Spinal cord (tissue), 10 donors: Measurements from ENCODE around the gene JUN. TPM values are rescaled to one million over a fixed set of nuclear protein-coding genes. Genes with fewer than 3 reads are reported as not detected.

Experiments used
- DNase-seq, 6 donors: peaks; one replicate each; pipeline versions ENCODE4 v3.0.0 to v3.0.0-alpha.2; 2013 to 2015; ENCODE audit warnings: low spot score in 6 of 6, low read depth in 4 of 6
- H3K27ac ChIP-seq: one replicate; pipeline ENCODE4 v1.5.1; 2013; ENCODE audit warnings: low read depth, low read length, control low read depth
- H3K27me3 ChIP-seq: one replicate; pipeline ENCODE4 v1.6.1; 2013; ENCODE audit warnings: low read length; ENCODE audit not compliant: control insufficient read depth, insufficient read depth
- H3K36me3 ChIP-seq: one replicate; pipeline ENCODE4 v1.6.1; 2013; ENCODE audit warnings: low read length; ENCODE audit not compliant: control insufficient read depth, insufficient read depth
- H3K4me1 ChIP-seq: one replicate; pipeline ENCODE4 v1.6.1; 2013; ENCODE audit warnings: low read length; ENCODE audit not compliant: control insufficient read depth, insufficient read depth
- H3K4me3 ChIP-seq: one replicate; pipeline ENCODE4 v1.5.1; 2013; ENCODE audit warnings: low read depth, low read length, control low read depth
- H3K9me3 ChIP-seq: one replicate; pipeline ENCODE4 v1.6.1; 2013; ENCODE audit warnings: low read length; ENCODE audit not compliant: control insufficient read depth, insufficient read depth
- WGBS: methylation state at CpG from one replicate; pipeline ENCODE4 v1.1.5; 2013; ENCODE audit warnings: missing lambda C conversion rate; ENCODE audit not compliant: insufficient coverage; 5-methylcytosine and 5-hydroxymethylcytosine counted together
- polyA plus RNA-seq, 2 donors: library from polyadenylated mRNA; unstranded; fragments of 120-200 nt; gene quantifications; one replicate each; pipeline ENCODE4 v1.2.1, GENCODE V29; 2013; ENCODE audit not compliant: insufficient read length in 2 of 2
- total RNA-seq, 2 donors: library from RNA; depleted of rRNA in 1 of 2; stranded (reverse); fragments of 120-200 nt in 1 of 2; fragments of >200 nt in 1 of 2; gene quantifications; one replicate each; pipeline versions ENCODE4 v1.2.3 to v1.2.4, GENCODE V29; 2013 to 2014
- donor health status: healthy.

Gene JUN
- total and polyA plus RNA-seq, 4 donors: 71.9 to 228 (median 135) TPM

GRCh38 chr1:58818075-58818474 lies 34.2 kb upstream of the JUN start:
- Histone ChIP-seq H3K9me3 (no peaks in the 10 kb centered on the region), H3K4me1 (peaks cover 23% of the 10 kb centered on the region), H3K4me3 (no peak overlapping the region), H3K27me3 (peaks cover 7% of the 10 kb centered on the region), H3K36me3 (no peaks in the 10 kb centered on the region), H3K27ac (no peak overlapping the region)
- WGBS: 100% methylated on average over 1 of the region's 2 CpGs
- DNase-seq: peak in 1 of 6 donors; percentile 25

GRCh38 chr1:58816747-58817221 lies 32.9 kb upstream of the JUN start:
- Histone ChIP-seq H3K36me3 (no peaks in the 10 kb centered on the region), H3K4me3 (peak overlapping the region; percentile 63), H3K9me3 (no peaks in the 10 kb centered on the region), H3K27ac (peak overlapping the region; percentile 84), H3K4me1 (peaks cover 23% of the 10 kb centered on the region), H3K27me3 (peaks cover 7% of the 10 kb centered on the region)
- no peak for DNase-seq
- no CpG with 5 or more reads among the region's 4 CpGs for WGBS

- peak overlapping the region; percentile 84 for H3K27ac ChIP-seq
- H3K9me3 ChIP-seq: no peaks in the 10 kb centered on the region
- peaks cover 7% of the 10 kb centered on the region for H3K27me3 ChIP-seq
- DNase-seq: peak; percentile 50 to 93 (median 64)
- no peaks in the 10 kb centered on the region for H3K36me3 ChIP-seq
- peaks cover 23% of the 10 kb centered on the region for H3K4me1 ChIP-seq
- 0% methylated on average over 48 of the region's 49 CpGs for WGBS
- H3K4me3 ChIP-seq: peak overlapping the region; percentile 63
Measured at GRCh38 chr1:58816072-58816746, 32.4 kb upstream of the JUN start.

GRCh38 chr1:58815686-58816071 lies 31.8 kb upstream of the JUN start:
- peak overlapping the region; percentile 84 for H3K27ac ChIP-seq
- WGBS: 4% methylated on average over 9 of the region's 13 CpGs
- DNase-seq: peak in 2 of 6 donors; percentile 15 to 25

GRCh38 chr1:58815069-58815685 lies 31.3 kb upstream of the JUN start:
- peak overlapping the region; percentile 84 for H3K27ac ChIP-seq
- no peaks in the 10 kb centered on the region for H3K36me3 ChIP-seq
- peaks cover 7% of the 10 kb centered on the region for H3K27me3 ChIP-seq
- 6% methylated on average over 27 of the region's 36 CpGs for WGBS
- peaks cover 23% of the 10 kb centered on the region for H3K4me1 ChIP-seq
- peak overlapping the region; percentile 63 for H3K4me3 ChIP-seq
- peak in 2 of 6 donors; percentile 23 to 69 for DNase-seq
- no peaks in the 10 kb centered on the region for H3K9me3 ChIP-seq

More at GRCh38 chr1:58815686-58816071, 31.8 kb upstream of the JUN start:
- Histone ChIP-seq H3K9me3 (no peaks in the 10 kb centered on the region), H3K4me1 (peaks cover 23% of the 10 kb centered on the region), H3K27me3 (peaks cover 7% of the 10 kb centered on the region), H3K4me3 (peak overlapping the region; percentile 63), H3K36me3 (no peaks in the 10 kb centered on the region)

- Histone ChIP-seq H3K36me3 (no peaks in the 10 kb centered on the region), H3K27ac (peak overlapping the region; percentile 84), H3K9me3 (no peaks in the 10 kb centered on the region), H3K4me1 (peaks cover 23% of the 10 kb centered on the region), H3K27me3 (peaks cover 7% of the 10 kb centered on the region), H3K4me3 (peak overlapping the region; percentile 63)
- 37% methylated on average over 37 of the region's 45 CpGs for WGBS
- DNase-seq: peak in 3 of 6 donors; percentile 19 to 41 (median 21)
Measured at GRCh38 chr1:58814251-58815068, 30.6 kb upstream of the JUN start.

GRCh38 chr1:58813801-58814200 lies 30.0 kb upstream of the JUN start:
- Histone ChIP-seq H3K36me3 (no peaks in the 10 kb centered on the region), H3K27ac (peak overlapping the region; percentile 19), H3K27me3 (peaks cover 7% of the 10 kb centered on the region), H3K4me1 (peaks cover 23% of the 10 kb centered on the region), H3K9me3 (no peaks in the 10 kb centered on the region), H3K4me3 (no peak overlapping the region)
- no peak for DNase-seq
- 82% methylated on average over 5 of the region's 7 CpGs for WGBS

- Histone ChIP-seq H3K4me1 (peaks cover 23% of the 10 kb centered on the region), H3K27me3 (peaks cover 7% of the 10 kb centered on the region), H3K36me3 (no peaks in the 10 kb centered on the region), H3K4me3 (no peak overlapping the region), H3K27ac (peak overlapping the region; percentile 19), H3K9me3 (no peaks in the 10 kb centered on the region)
- WGBS: no CpG with 5 or more reads among the region's 1 CpG
- DNase-seq: no peak
Measured at GRCh38 chr1:58813361-58813760, 29.5 kb upstream of the JUN start.

- DNase-seq: no peak
- WGBS: 100% methylated on average over 1 of the region's 4 CpGs
Measured at GRCh38 chr1:58812926-58813325, 29.1 kb upstream of the JUN start.

More at GRCh38 chr1:58812926-58813325, 29.1 kb upstream of the JUN start:
- Histone ChIP-seq H3K9me3 (no peaks in the 10 kb centered on the region), H3K27me3 (peaks cover 7% of the 10 kb centered on the region), H3K36me3 (no peaks in the 10 kb centered on the region), H3K4me1 (peaks cover 23% of the 10 kb centered on the region), H3K4me3 (no peak overlapping the region), H3K27ac (no peak overlapping the region)
